ENCODE measurements around the gene SULT1C4.

- TF ChIP-seq CTCF (IDR thresholded peaks at IDR 0.05; ENCODE audit: insufficient read depth, low read depth, low read length): no peak
- no peak for TF ChIP-seq EZH2 (IDR thresholded peaks at IDR 0.05; ENCODE audit: insufficient read depth, low read length)
Observed at GRCh38 chr2:108407864-108408729, 30.3 kb downstream of the SULT1C4 start.
